ENCODE measurements around the gene RHBDD1. TPM values are rescaled to one million over a fixed set of nuclear protein-coding genes. Genes with fewer than 3 reads are reported as not detected.
A peak's percentile ranks its signal among the peaks of the same experiment; 100 is the strongest.

Gene RHBDD1
- total RNA-seq, 1 donor = 45.0 TPM

DNA sequence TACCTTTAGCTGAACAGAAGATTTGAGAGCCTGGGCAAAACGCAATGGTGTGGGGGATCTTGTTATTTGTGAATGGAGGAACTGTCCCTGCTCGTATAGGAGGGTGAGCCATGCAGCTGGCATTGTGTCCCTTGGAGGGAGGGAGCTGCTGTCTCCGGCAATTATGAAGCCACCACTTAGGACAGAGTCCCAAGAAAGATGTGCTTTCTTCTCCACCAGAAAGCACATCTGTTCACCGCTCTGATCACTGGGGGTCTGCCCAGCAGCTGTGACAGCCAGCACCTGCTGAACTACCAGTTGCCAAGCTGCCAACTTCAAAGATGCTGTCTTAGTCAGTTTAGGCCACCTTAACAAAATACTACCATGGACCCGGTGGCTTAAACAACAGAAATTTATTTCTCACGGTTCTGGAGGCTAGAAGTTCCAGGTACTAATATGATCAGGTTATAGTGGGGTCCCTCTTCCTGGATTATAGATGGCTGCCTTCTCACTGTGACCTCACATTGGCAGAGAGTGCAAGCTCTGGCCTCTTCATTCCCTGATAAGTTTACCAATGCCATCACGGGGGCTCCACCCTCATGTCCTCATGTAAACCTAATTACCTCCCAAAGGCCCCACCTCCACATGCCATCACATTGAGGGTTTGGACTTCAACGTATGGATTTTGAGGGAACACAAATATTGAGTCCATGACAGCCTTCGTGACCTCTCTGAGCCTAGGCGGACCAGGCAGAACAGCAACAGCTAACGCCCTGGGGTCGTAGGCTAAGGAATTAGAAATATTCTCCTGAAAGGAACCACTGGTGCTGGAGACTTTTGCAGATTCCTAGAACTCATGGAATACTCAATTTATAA, 148.3 kb downstream of the RHBDD1 start:
- DNase-seq (ENCODE audit: low read depth) = no peak
- no peak overlapping the region for H3K4me3 ChIP-seq (ENCODE audit: low read depth, low read length)
- no peak for TF ChIP-seq CTCF (IDR thresholded peaks at IDR 0.05; ENCODE audit: insufficient read depth, low read length)

DNA sequence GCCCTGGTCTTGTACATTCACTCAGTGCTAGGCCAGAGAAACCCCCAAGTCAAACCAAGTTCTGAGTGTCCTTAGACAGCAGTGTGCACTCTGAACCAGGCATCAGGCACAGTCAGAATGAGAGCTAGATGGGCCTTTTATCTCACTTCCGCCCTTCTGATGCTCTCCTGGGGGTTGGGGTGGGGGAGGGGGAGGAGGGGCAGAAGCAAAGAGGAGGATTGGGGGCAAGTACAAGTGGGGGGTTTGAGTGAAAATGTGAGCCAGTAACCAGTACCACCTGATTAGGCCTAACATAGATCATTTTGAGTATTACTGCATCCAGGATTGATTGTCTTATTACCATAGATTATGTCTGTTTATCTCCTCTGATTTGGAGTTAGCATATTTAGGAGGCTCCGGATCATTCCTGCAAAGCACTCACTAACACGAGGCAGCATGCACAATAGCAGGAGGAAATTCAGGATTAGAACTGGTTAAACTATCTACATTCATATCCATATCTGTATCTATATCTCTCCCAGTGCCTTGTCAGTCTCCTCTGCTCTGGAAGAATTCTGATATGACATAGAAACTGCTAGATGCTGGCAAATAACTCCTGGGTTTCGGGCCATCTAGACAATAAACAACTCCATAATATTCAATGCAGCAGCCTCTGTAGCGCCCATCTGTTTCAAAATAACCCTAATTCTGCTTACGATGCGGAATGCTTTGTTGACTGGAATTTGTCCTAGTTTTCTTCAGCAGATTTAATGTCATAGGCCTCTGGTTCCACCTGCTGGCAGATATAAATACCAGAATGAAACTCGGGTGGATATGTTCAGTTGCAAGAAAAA, 149.1 kb downstream of the RHBDD1 start:
- peak; percentile 64 for TF ChIP-seq CTCF (IDR thresholded peaks at IDR 0.05; ENCODE audit: insufficient read depth, low read length)

GRCh38 chr2:226985583-226985946, 149.7 kb downstream of the RHBDD1 start:
- H3K4me3 ChIP-seq (ENCODE audit: low read depth, low read length) = no peak overlapping the region
- no peak for TF ChIP-seq CTCF (IDR thresholded peaks at IDR 0.05; ENCODE audit: insufficient read depth, low read length)
- DNase-seq (ENCODE audit: low read depth) = no peak

More for the DNA sequence above, 149.1 kb downstream of the RHBDD1 start:
- H3K4me3 ChIP-seq (ENCODE audit: low read depth, low read length) = no peak overlapping the region
- DNase-seq (ENCODE audit: low read depth) = peak; percentile 90

DNA sequence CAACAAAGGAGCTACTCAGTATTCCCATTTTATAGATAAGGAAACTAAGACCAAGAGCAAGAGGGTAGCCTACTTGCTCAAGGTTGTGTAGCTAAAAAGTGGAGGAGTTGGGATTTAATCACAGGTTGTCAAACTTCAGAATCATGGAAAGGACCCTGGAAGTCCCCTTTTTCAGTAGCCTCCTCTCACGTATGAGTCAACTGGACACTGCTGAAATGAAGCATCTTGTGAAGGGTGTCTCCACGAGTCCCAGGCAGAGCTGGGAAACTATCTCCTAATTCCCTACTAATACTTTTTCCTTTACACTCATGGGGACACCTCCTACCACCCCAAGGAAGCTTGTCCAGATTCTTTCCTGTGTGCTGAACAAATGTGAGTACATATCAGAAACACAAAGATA, 155.8 kb downstream of the RHBDD1 start:
- no peak for TF ChIP-seq CTCF (IDR thresholded peaks at IDR 0.05; ENCODE audit: insufficient read depth, low read length)
- DNase-seq (ENCODE audit: low read depth) = no peak

DNA sequence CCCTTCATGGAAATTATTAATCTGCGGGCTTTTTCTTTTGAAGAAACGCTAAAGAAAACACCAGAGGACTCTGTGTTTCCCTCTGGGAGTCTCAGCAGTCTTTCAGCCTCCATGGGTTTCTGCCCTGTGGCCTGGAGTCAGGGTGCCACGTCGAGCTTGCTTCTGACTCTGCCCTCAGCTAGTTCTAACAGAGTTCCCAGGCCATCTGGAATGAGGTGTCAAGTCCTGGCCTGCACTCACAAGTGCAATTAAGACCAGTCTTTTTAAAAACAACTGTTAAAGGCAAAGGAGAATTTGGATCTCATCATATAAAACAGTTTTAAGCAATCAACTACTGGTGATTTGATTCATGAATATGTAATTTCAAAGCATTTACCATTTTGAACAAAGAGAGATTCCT, 157.3 kb downstream of the RHBDD1 start:
- H3K4me3 ChIP-seq (ENCODE audit: low read depth, low read length) = no peak overlapping the region
- DNase-seq (ENCODE audit: low read depth) = no peak
- TF ChIP-seq CTCF (IDR thresholded peaks at IDR 0.05; ENCODE audit: insufficient read depth, low read length) = no peak

More for the DNA sequence above, 155.8 kb downstream of the RHBDD1 start:
- no peak overlapping the region for H3K4me3 ChIP-seq (ENCODE audit: low read depth, low read length)

DNA sequence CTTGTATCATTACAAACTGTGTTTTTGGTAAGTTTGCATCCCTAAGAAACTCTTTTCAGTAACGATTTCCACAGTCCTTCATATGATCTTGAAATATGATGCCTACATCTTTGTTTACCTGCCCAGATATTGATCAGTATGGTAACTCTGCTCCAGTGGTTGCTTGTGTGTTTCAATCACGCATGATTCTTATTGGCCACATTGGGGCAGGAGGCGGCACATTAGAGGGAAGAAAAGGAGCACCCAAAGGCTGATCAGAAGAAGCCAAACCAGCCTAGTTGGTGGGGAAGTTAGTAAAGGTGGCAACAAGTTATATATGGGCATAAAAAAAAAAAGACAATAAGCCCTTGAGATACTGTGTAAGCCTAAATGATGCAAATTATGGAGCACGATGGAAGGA, 158.9 kb downstream of the RHBDD1 start:
- no peak for TF ChIP-seq CTCF (IDR thresholded peaks at IDR 0.05; ENCODE audit: insufficient read depth, low read length)
- no peak overlapping the region for H3K4me3 ChIP-seq (ENCODE audit: low read depth, low read length)
- no peak for DNase-seq (ENCODE audit: low read depth)

All from fibroblast of the aortic adventitia (primary cell).